Measurements from ENCODE around the gene MUCL3. TPM values are rescaled to one million over a fixed set of nuclear protein-coding genes. Genes with fewer than 3 reads are reported as not detected.
"Not testable (repeated sequence)": the region's sequence is repeated elsewhere in the genome, so short reads cannot be mapped to it uniquely, and the experiment has no call there.

The MUCL3 gene
- total RNA-seq, 2 experiments from 2014 or later, result not detected

GRCh38 chr6:30997301-30997700 is 56.5 kb downstream of the MUCL3 start:
- ATAC-seq (ENCODE audit: poor library complexity), result no peak
- no peaks in the 10 kb centered on the region for H3K36me3 Mint-ChIP-seq (ENCODE audit: low read depth)
- H3K4me3 ChIP-seq (ENCODE audit: low read length), result no peak overlapping the region
- H3K27me3 Mint-ChIP-seq, result no peaks in the 10 kb centered on the region
- ChIA-PET CTCF (no interaction called here), POLR2A (no interaction called here)
- H3K27ac ChIP-seq (ENCODE audit: low read depth in 1 of 2, low read length in 2 of 2), result no peak overlapping the region
- no peak for DNase-seq
- H3K27me3 ChIP-seq (ENCODE audit: control insufficient read depth in 1 of 2, insufficient read depth in 2 of 2, low read length in 2 of 2), result no peaks in the 10 kb centered on the region
- H3K9me3 ChIP-seq (ENCODE audit: control insufficient read depth in 1 of 2, insufficient read depth in 1 of 2, low read length in 2 of 2), result no peaks in the 10 kb centered on the region
- intact Hi-C loops (cut with DNase I, micrococcal nuclease), result no loop called here
- no peak overlapping the region for H3K27ac Mint-ChIP-seq
- H3K4me1 Mint-ChIP-seq (ENCODE audit: low read depth), result no peaks in the 10 kb centered on the region
- no peaks in the 10 kb centered on the region for H3K4me1 ChIP-seq (ENCODE audit: insufficient read depth, low read length)
- no peaks in the 10 kb centered on the region for H3K9me3 Mint-ChIP-seq
- no peak overlapping the region for H3K4me3 Mint-ChIP-seq
- no peaks in the 10 kb centered on the region for H3K36me3 ChIP-seq (ENCODE audit: insufficient read depth, low read length)
- TF ChIP-seq CTCF (IDR thresholded peaks at IDR 0.05), result no peak

GRCh38 chr6:30998785-30999184 is 58.0 kb downstream of the MUCL3 start:
- CTCF ChIA-PET, result no interaction called here
- no peak for DNase-seq
- Histone ChIP-seq H3K36me3 (ENCODE audit: insufficient read depth, low read length) (no peaks in the 10 kb centered on the region), H3K4me1 (ENCODE audit: insufficient read depth, low read length) (no peaks in the 10 kb centered on the region), H3K9me3 (ENCODE audit: control insufficient read depth in 1 of 2, insufficient read depth in 1 of 2, low read length in 2 of 2) (no peaks in the 10 kb centered on the region), H3K27me3 (ENCODE audit: control insufficient read depth in 1 of 2, insufficient read depth in 2 of 2, low read length in 2 of 2) (no peaks in the 10 kb centered on the region), H3K27ac (ENCODE audit: low read depth in 1 of 2, low read length in 2 of 2) (no peak overlapping the region), H3K4me3 (ENCODE audit: low read length) (no peak overlapping the region)
- Mint-ChIP-seq H3K9me3 (no peaks in the 10 kb centered on the region), H3K27me3 (no peaks in the 10 kb centered on the region), H3K36me3 (ENCODE audit: low read depth) (no peaks in the 10 kb centered on the region), H3K4me3 (no peak overlapping the region), H3K27ac (no peak overlapping the region), H3K4me1 (ENCODE audit: low read depth) (no peaks in the 10 kb centered on the region)
- TF ChIP-seq CTCF (IDR thresholded peaks at IDR 0.05), result no peak
- POLR2A ChIA-PET, result no interaction called here
- intact Hi-C loops (cut with DNase I, micrococcal nuclease), result no loop called here
- no peak for ATAC-seq (ENCODE audit: poor library complexity)

GRCh38 chr6:31000067-31000860 is 59.5 kb downstream of the MUCL3 start:
- intact Hi-C loops (cut with DNase I, micrococcal nuclease); H3K4me1 ChIP-seq (ENCODE audit: insufficient read depth, low read length); H3K9me3 Mint-ChIP-seq; H3K36me3 ChIP-seq (ENCODE audit: insufficient read depth, low read length); H3K9me3 ChIP-seq (ENCODE audit: control insufficient read depth in 1 of 2, insufficient read depth in 1 of 2, low read length in 2 of 2); ATAC-seq (ENCODE audit: poor library complexity); H3K36me3 Mint-ChIP-seq (ENCODE audit: low read depth); H3K27me3 Mint-ChIP-seq; POLR2A ChIA-PET; H3K27me3 ChIP-seq (ENCODE audit: control insufficient read depth in 1 of 2, insufficient read depth in 2 of 2, low read length in 2 of 2); H3K4me1 Mint-ChIP-seq (ENCODE audit: low read depth); H3K27ac Mint-ChIP-seq; H3K27ac ChIP-seq (ENCODE audit: low read depth in 1 of 2, low read length in 2 of 2); H3K4me3 Mint-ChIP-seq; H3K4me3 ChIP-seq (ENCODE audit: low read length); DNase-seq: not testable (repeated sequence)
- CTCF ChIA-PET, result interaction anchor here (1.3 kb wide), 1 partner anchor 21 kb away, joined by 3 read pairs; no protein-coding TSS in a partner anchor
